ENCODE results near the gene CYCS. TPM values are rescaled to one million over a fixed set of nuclear protein-coding genes. Genes with fewer than 3 reads are reported as not detected.

CYCS gene
- polyA plus RNA-seq, 2 of the 4 experiments (the other 2 are of a cell fraction): 235 to 304 TPM

DNA sequence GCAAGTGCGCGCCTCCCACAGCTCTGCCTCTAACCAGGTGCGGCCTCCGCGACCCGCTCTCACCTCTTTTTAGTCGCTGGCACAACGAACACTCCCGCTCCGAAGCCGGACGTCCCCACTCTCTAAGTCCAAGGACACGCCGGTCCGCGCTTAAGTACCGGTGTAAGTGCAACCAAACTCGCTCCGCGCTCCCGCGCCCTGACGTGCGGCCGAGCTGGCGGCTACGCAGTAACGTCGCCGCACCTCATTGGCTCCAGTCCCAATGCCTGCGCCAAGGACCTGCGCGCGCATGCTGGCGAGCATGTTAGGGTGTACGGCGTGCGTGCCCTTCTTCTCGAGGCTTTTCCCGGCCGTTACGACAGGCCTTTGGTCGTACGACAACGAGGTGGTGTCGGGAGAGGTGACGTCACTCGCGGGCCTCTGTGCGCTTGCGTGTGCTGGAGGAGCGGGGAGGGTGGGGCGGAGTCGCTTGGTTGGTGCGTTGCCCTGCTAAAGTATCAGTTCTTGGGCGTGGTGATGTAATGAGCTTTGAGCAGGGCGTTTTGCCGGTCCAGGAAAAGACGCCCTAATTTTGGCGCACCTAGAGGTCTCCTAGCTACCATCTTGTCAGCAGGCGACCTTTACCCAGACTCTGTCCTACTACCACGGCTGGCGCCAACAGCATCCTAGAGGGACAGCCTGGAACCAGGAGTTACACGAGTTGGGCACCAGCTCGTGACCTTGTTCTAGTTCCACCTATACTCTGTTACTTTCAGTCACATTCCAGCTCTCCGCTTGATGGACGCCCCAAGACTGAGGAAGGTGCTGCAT, at the start of gene CYCS (continued):
- TF ChIP-seq, protein P1, sequence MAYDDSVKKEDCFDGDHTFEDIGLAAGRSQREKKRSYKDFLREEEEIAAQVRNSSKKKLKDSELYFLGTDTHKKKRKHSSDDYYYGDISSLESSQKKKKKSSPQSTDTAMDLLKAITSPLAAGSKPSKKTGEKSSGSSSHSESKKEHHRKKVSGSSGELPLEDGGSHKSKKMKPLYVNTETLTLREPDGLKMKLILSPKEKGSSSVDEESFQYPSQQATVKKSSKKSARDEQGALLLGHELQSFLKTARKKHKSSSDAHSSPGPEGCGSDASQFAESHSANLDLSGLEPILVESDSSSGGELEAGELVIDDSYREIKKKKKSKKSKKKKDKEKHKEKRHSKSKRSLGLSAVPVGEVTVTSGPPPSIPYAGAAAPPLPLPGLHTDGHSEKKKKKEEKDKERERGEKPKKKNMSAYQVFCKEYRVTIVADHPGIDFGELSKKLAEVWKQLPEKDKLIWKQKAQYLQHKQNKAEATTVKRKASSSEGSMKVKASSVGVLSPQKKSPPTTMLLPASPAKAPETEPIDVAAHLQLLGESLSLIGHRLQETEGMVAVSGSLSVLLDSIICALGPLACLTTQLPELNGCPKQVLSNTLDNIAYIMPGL (CRISPR knock-in tag; IDR thresholded peaks at IDR 0.05; ENCODE audit: borderline replicate concordance): no peak
- TF ChIP-seq FOXS1 (CRISPR knock-in tag; IDR thresholded peaks at IDR 0.05): no peak
- TF ChIP-seq GATA3 (IDR thresholded peaks at IDR 0.05; ENCODE audit: borderline replicate concordance): no peak; the same call in 1 of the 2 replicates
- no peak for TF ChIP-seq HEYL (CRISPR knock-in tag; IDR thresholded peaks at IDR 0.05)
- no peak for TF ChIP-seq CHD4 (IDR thresholded peaks at IDR 0.05; ENCODE audit: borderline replicate concordance)
- TF ChIP-seq, protein P2, sequence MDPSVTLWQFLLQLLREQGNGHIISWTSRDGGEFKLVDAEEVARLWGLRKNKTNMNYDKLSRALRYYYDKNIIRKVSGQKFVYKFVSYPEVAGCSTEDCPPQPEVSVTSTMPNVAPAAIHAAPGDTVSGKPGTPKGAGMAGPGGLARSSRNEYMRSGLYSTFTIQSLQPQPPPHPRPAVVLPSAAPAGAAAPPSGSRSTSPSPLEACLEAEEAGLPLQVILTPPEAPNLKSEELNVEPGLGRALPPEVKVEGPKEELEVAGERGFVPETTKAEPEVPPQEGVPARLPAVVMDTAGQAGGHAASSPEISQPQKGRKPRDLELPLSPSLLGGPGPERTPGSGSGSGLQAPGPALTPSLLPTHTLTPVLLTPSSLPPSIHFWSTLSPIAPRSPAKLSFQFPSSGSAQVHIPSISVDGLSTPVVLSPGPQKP (IDR thresholded peaks at IDR 0.05; ENCODE audit: low read depth, low read length): no peak
- no peak for TF ChIP-seq FOSB (CRISPR knock-in tag; IDR thresholded peaks at IDR 0.05)
- no peak for TF ChIP-seq EHMT2 (IDR thresholded peaks at IDR 0.05; ENCODE audit: low read depth)
- TF ChIP-seq KDM5A (IDR thresholded peaks at IDR 0.05): no peak
- no peak for TF ChIP-seq EP300 (IDR thresholded peaks at IDR 0.05)
- TF ChIP-seq KDM1A (IDR thresholded peaks at IDR 0.05; ENCODE audit: low read depth): no peak
- TF ChIP-seq ZSCAN20 (CRISPR knock-in tag; IDR thresholded peaks at IDR 0.05): no peak
- no peak for TF ChIP-seq RAD21 (conservative IDR thresholded peaks at IDR 0.05 in 1 of 2, IDR thresholded peaks at IDR 0.05 in 1 of 2)
- TF ChIP-seq HDAC2 (IDR thresholded peaks at IDR 0.05): no peak
- TF ChIP-seq, protein P3, sequence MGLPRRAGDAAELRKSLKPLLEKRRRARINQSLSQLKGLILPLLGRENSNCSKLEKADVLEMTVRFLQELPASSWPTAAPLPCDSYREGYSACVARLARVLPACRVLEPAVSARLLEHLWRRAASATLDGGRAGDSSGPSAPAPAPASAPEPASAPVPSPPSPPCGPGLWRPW (IDR thresholded peaks at IDR 0.05): no peak
- 0 out of 4 replicates have a peak, but pooled peaks of 1 of the 2 experiments have one; percentile 5 for TF ChIP-seq CEBPB (IDR thresholded peaks at IDR 0.05)
- no peak for TF ChIP-seq NR3C1 (IDR thresholded peaks at IDR 0.05)
- TF ChIP-seq SREBF2 (IDR thresholded peaks at IDR 0.05): no peak
- no peak for TF ChIP-seq RNF2 (IDR thresholded peaks at IDR 0.05; ENCODE audit: borderline replicate concordance, low read depth)
- TF ChIP-seq, protein P4, sequence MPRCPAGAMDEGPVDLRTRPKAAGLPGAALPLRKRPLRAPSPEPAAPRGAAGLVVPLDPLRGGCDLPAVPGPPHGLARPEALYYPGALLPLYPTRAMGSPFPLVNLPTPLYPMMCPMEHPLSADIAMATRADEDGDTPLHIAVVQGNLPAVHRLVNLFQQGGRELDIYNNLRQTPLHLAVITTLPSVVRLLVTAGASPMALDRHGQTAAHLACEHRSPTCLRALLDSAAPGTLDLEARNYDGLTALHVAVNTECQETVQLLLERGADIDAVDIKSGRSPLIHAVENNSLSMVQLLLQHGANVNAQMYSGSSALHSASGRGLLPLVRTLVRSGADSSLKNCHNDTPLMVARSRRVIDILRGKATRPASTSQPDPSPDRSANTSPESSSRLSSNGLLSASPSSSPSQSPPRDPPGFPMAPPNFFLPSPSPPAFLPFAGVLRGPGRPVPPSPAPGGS (IDR thresholded peaks at IDR 0.05): peak; percentile 98
- no peak for TF ChIP-seq TP53 (CRISPR knock-in tag; IDR thresholded peaks at IDR 0.05)
- no peak for TF ChIP-seq FOSL2 (IDR thresholded peaks at IDR 0.05)
- peak; percentile 80 for TF ChIP-seq FOSL2 (CRISPR knock-in tag; IDR thresholded peaks at IDR 0.05)
- no peak for TF ChIP-seq SMC3 (IDR thresholded peaks at IDR 0.05)
- no peak for TF ChIP-seq CHD2 (IDR thresholded peaks at IDR 0.05; ENCODE audit: low read length, partially characterized antibody)
- TF ChIP-seq POLR2AphosphoS2 (conservative IDR thresholded peaks at IDR 0.05; ENCODE audit: low read length): no peak
- no peak for TF ChIP-seq NPAS2 (CRISPR knock-in tag; IDR thresholded peaks at IDR 0.05; ENCODE audit: borderline replicate concordance)
- no peak for TF ChIP-seq ZC3H11A (IDR thresholded peaks at IDR 0.05)

All from A549 (cell line).